Measurements from ENCODE around the gene TRAF7. TPM values are rescaled to one million over a fixed set of nuclear protein-coding genes. Genes with fewer than 3 reads are reported as not detected.

Gene TRAF7
- total and polyA plus RNA-seq, 2 of the 13 experiments (the other 11 are each of a cell fraction or from before 2014, with no cell fraction given), result 47.9 to 65.6 TPM

- Histone ChIP-seq H3K9me3 (ENCODE audit: low read length) (no peaks in the 10 kb centered on the region), H3K27ac (ENCODE audit: extremely low read length, insufficient read depth, low read length) (peak overlapping the region; percentile 48), H3K79me2 (ENCODE audit: insufficient read depth, low read length) (no peaks in the 10 kb centered on the region), H3K4me1 (ENCODE audit: insufficient read depth, low read length) (peaks cover 45% of the 10 kb centered on the region), H3K36me3 (replicated peaks in 1 of 2; ENCODE audit: control insufficient read depth in 1 of 2, insufficient read depth in 2 of 2, low read length in 2 of 2) (no peaks in the 10 kb centered on the region), H3K9ac (ENCODE audit: insufficient read depth, low read depth, low read length) (peak overlapping the region; percentile 56), H2AFZ (ENCODE audit: low read length) (no peak overlapping the region), H3K4me2 (ENCODE audit: low read depth, low read length) (peak overlapping the region; percentile 61), H4K20me1 (ENCODE audit: insufficient read depth, low read length) (no peaks in the 10 kb centered on the region), H3K27me3 (ENCODE audit: control insufficient read depth in 1 of 2, insufficient read depth in 2 of 2, low read length in 2 of 2) (0 out of 5 replicates have a peak, but pooled peaks cover 0 to 5% of the 10 kb centered on the region in 2 experiments), H3K4me3 (replicated peaks in 1 of 3; ENCODE audit: insufficient read depth in 1 of 3, low read depth in 2 of 3, low read length in 3 of 3) (peak overlapping the region in 1 of 3 experiments; percentile 45; a peak in 2 of 6 replicates)
- DNase-seq (ENCODE audit: low spot score) (peak; percentile 31), ATAC-seq (peak; percentile 52), FAIRE-seq (no peak)
- intact Hi-C loops (cut with micrococcal nuclease; ENCODE audit: unreplicated experiment) (no loop called here), in situ Hi-C loops (cut with HindIII; ENCODE audit: extremely low pct_ligation_motif_present, low pct_unique_long_range_greater_than_20kb) (no loop called here)
- CTCF ChIA-PET (ENCODE audit: low intra/inter-chr PET ratio, low total read pairs), result no interaction called here
- POLR2A ChIA-PET, result interaction anchor here (0.7 to 3.5 kb wide), 8 partner anchors 15 to 181 kb away, joined by 3 to 29 read pairs (median 3); partner anchors contain the start of genes ECI1, PGP and TRAF7
- no TSS peak for BruUV-seq (replicated peaks)
- 33% methylated on average over 7 of the region's 24 CpGs for WGBS (ENCODE audit: low lambda C conversion rate)
- no peak for TF ChIP-seq THAP9 (CRISPR knock-in tag; IDR thresholded peaks at IDR 0.05; ENCODE audit: borderline replicate concordance)
- TF ChIP-seq ZNF280D (CRISPR knock-in tag; IDR thresholded peaks at IDR 0.05), result 0 out of 2 replicates have a peak, but pooled peaks have one; percentile 32
- peak; percentile 30; the same call in 1 of the 2 replicates for TF ChIP-seq GATAD2A (CRISPR knock-in tag; IDR thresholded peaks at IDR 0.05)
- TF ChIP-seq MLXIP (CRISPR knock-in tag; IDR thresholded peaks at IDR 0.05; ENCODE audit: borderline replicate concordance), result no peak
- TF ChIP-seq MNT (IDR thresholded peaks at IDR 0.05), result 0 out of 2 replicates have a peak, but pooled peaks have one; percentile 18
Measured at GRCh38 chr16:2190002-2190658, 34.5 kb downstream of the TRAF7 start.
